GM18907 (cell line): ENCODE results near the gene PRSS38.

Experiments used
- ATAC-seq: cut with Tn5 transposase; IDR thresholded peaks from one replicate; pipeline ENCODE4 v1.9.1; 2021; ENCODE audit warnings: mild to moderate bottlenecking, moderate library complexity; ENCODE audit not compliant: unreplicated experiment

PRSS38 gene

DNA sequence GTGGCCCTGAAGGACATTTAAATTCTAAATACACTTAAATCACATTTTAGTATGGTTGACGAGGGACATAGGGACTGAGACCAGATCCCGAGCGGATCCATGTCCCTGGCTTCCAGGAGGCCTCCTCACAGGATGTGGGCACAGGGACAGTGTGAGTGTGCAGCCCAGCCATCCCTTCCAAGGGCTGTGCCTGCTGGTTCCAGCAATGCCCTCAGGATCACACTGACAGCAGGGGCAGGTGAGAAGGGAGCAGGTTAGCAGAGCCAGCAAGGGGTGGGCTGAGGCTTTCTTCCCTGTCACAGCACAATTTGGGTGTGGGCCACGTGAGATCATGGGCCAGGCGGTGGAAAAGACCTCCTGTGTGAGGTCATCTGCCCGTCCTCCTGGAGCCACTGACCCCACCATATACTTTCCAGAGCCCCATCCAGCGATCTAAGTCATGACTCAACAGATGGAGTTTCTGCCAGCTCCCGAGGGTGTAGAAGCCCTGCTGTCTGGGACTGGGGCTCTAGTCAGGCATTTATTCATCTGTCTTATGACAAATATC lies 37.0 kb upstream of the PRSS38 start:
- ATAC-seq = no peak

DNA sequence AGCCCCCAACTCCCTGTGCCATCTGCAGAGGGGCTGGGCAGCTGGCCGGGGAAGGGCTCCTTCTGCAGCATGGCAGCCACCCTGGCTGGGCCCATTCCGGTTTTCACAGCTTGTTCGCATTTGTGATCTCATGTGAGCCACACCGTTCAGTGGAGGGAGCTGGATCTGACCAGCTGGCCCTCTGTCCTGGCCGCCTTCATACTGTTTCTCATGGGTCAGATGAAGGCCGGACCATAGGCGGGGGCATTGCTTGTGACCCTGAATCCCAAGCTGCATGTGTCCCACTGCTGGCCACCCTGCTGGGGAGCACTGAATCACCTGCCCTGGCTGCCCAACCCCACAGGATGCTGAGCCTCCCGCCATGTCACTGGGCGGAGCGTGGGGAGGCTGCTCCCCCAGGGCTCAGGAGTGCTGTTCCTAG lies 36.4 kb upstream of the PRSS38 start:
- no peak for ATAC-seq

DNA sequence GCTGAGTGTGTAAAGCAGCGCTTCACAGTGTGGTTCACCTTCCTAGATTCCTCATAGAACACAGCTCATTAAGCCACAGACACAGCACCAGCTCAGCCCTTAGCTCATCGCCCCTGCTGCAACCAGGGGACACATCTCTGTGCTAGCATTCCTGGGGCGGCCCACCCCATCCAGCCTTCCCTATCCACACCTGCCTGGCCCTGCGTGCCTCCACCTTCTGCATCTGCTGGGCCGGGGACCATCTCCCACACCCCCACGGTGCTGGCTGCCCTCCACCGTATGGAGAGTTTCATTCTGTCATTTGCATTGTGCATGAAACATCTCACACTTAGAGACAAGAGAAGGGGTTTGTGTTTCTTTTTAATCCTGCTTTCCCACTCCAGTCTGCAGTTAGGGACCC lies 35.8 kb upstream of the PRSS38 start:
- no peak for ATAC-seq

DNA sequence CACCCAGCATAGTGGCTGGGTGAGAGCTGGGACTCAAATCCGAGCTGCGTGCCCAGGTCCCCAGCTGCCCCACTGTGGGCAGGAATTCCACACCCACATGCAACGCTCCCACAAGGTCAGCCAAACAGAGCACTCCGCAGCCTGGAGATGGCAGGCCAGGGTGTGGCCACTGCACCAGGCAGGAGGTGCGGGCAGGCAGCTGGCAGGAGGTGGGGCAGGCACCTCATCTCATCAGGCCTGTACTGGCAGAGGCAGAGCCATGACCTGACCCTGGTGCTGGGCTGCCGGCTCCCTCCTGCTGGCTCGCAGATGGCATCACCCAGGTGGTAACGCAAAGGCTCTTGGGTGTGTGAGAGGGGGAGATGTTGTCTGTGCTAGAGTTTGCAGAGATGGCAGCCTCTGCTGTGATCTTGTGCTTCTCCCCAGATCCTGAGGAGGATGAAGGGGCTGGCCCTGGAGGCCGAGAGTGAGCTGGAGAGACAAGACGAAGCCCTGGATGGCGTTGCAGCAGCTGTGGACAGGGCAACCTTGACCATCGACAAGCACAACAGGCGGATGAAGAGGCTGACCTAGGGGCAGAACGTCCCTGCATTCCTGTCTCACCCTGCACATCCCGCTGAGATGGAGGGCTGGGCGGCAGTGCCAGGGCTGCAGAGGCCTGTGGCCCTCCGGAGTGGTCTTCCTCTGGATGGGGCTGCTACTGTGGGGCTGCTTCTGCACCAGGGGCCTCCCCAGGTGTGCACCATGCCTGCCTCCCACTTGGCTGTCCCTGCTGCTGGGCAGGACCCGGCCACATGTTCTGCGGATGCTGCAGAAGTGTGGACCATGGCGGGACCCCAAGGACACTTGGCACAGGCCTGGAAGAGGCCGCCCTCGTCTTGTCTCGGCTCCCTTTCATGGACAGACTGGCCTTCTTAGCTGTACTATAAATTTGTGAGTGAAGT lies 35.1 kb upstream of the PRSS38 start:
- no peak for ATAC-seq

DNA sequence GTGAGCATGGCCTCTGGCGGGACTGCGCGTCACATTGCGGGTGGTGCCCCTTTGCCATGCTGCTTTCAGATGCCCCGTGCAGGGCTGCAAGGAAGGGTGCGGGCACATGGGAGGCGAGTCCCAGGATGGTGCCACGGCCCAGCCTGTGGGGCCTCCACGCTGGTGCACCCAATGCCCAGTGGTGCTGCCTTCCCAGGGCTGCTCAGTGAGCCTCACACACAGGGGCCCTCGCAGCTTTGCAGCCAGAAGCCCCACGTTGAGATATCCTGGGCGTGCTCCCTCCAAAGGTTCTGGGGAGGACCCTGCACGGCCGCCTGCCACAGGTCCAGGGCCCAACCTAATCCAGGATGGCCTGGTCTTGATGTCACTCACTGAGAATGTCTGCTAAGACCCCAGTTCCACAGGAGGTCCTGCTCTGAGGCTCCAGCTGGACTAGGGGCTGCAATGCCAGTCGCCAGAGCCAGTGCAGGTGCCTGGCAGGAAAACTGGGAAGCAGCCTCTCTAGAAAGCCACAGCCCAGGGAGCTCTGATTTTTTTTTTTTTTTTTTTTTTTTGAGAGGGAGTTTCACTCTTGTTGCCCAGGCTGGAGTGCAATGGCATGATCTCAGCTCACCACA lies 34.1 kb upstream of the PRSS38 start:
- ATAC-seq = no peak

DNA sequence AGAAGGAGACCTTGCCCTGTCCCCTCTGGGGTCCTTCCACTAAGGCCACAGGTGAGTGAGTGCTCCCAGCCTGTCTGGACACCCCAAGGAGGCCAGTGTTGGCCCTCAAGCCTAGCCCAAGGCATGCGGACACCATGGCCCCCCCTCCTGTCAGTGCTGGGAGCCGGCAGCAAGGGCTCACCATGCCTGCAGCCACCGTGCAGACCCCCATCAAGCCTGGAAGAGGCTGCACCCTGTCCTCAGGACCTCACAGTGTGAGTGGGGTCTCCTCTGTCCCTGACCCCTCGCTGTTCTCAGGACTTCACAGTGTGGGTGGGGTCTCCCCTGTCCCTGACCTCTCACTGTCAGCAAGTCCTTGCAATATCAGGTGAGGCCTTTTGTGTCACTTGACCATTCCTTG lies 33.2 kb upstream of the PRSS38 start:
- ATAC-seq = no peak

DNA sequence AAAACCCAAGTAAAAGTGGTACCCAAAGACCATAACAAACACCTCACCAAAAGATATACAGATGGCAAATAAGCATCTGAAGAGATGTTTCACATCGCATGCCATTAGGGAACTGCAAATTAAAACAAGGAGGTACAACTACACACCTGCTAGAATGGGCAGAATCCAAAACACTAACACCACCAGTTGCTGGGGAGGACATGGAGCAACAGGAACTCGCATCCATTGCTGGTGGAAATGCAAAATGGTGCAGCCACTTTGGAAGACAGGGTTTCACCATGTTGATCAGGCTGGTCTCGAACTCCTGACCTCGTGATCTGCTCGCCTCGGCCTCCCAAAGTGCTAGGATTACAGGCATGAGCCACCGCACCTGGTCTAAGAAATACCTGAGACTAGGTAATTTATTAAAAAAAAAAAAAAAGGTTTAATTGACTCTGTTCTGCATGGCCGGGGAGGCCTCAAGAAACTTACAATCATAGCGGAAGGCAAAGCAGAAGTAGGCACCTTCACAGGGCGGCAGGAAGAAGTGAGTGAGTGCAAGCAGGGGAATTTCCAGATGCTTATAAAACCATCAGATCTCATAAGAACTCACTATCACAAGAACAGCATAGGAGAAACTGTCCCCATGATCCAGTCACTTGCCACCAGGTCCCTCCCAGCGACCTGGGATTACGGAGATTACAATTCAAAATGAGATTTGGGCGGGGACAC lies 30.2 kb upstream of the PRSS38 start:
- no peak for ATAC-seq

DNA sequence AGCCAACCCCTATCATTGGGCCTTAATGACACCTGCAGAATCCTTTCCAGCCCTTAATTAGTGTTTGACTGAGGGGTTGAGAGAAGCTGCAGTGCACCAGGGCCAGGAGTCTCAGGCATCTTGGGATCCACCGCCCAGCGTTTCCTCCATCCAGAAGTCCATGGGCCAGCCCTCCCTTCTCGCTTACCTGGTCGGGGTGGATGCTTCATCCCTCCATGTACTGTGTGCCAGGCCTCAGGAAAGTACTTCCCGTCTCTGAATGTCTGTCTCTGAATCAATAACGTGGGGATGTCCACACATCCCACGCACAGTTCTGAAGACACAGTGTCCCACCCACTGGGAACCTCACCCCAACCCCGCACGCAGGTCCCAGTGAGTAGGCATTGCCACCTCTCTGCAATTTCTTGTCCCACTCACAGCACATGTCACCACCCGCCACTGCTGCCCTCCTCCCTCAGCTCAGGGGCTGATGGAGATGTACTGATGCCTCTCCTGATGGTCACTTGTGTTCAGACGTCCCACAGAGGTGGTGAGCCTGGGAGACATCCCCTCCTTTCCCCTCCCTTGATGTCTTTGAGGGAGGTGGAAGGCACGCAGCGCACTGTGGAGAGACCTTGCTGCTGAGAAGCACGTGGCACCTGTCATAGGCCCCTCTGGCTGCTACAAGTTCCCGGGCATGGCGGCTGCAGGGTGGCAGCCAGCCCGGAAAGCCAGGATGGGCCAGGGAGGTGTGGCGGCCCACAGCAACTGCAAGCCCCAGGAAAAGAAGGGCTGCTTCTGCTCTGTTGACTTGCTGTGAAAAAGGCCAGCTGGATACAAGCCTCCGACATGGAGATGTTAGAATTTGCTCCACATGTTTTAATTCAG lies 29.4 kb upstream of the PRSS38 start:
- no peak for ATAC-seq

DNA sequence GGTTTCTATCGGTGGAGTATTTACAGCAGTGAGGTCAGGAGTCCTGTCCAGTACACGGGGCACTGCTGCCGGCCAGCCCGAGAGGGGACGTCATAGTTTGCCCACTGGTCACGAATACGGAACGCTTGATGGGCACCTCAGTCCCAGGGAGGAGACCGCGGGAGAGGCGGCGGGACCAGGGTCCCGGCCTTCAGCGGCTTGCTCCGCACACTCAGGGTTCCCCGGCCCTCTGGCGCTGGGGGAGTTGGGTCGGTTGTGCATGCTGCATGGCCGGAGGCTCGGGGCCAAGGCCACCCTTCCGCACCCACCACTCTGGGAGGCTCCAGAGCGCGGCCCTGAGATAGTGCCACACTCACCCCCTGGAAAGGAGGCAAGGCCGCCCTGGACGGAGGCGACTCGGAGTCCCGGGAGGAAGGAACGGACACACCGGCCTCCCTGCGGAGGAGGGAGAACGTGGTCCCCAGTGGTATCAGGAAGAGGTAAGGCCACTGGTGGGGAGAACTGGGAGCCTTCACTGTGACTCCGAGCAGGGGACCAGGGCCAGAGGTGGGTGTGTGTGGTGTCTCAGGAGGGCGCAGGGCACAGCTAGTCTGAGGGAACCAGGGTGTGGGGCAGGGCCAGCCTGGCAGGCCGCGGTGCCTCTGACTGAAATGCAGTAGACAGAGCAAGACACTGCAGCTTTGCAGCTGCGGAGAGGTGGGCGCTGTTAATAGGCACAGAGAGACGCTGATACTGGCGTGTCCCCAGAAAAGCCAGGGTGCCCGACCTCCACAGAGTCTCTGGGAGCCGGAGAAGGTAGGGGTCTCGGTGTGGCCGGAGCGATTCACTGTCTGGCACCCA lies 28.6 kb upstream of the PRSS38 start:
- peak; percentile 2 for ATAC-seq

DNA sequence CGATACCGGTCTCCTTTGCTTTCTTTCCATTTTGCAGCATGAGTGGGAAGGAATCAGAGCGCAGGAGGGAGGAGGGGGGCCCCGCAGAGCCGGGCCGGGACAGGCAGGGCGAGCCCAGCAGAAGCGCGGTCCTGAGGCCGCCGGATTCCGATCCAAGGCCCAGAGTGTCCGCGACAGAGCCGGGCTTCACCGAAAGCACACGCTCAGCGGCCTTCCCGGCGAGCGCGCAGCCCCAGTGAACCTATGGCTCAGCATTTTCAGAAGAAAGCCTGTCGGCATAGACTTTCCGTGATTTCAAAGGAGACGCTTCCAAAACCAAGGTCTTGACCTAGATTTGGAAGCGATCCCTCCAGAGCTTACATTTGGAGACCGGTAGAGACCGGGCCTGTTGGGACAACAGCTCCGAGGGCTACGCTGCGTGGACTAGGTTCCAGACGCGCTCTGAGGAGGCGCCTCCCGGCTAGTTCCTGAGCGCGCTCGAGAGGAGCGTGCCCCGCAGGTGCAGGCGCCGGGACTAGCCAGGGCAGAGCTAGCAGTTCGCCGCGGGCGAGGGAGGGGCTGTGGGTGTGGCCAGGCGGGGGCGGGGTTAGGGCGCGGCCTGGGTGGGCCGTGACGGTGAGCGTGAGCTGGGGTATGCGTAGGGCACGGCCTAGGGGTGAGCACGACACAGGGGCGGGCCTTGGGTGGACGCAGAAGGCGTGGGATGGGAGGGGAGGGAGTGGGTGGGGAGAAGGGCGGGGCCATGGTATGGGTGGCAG lies 27.8 kb upstream of the PRSS38 start:
- ATAC-seq = peak; percentile 94

DNA sequence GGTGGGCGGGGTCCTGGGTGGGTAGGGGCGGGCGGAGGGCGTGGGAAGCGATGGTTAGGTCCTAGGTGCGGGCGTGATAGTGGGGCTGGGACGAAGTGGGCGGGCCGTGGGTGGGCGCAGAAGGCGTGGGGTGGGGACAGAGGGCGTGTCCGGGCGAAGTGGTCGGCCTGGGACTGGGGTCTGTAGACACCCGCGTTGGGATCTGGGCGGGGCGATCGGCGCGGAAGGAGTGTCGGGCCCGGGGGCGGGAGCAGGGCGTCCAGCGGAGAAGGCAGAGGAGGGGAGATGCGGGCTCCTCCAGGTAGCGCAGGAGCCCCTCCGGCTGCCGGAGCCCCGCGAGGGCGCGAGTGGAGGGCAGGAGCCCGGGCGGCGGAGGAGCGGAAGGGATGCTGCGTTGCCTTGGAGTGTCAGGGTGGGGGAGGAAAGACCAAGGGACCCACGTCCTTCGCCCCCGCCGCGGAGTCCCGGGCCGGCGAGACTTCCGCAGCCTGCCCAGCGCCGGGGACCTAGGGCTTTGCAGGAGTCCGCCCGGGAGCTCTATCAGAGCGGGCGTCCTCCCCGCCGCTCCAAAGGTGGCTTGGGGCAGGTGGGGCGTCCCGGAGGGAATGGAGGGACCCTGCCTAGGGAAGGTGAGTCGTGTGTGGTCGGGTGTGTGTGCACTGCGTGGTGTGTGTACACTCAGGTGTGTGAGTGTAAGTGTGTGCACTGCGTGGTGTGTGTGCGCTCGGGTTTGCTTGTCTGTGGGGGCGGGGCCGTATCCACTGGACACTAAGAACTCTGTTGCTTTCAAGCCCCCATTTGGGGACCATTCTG lies 27.0 kb upstream of the PRSS38 start:
- peak; percentile 61 for ATAC-seq

DNA sequence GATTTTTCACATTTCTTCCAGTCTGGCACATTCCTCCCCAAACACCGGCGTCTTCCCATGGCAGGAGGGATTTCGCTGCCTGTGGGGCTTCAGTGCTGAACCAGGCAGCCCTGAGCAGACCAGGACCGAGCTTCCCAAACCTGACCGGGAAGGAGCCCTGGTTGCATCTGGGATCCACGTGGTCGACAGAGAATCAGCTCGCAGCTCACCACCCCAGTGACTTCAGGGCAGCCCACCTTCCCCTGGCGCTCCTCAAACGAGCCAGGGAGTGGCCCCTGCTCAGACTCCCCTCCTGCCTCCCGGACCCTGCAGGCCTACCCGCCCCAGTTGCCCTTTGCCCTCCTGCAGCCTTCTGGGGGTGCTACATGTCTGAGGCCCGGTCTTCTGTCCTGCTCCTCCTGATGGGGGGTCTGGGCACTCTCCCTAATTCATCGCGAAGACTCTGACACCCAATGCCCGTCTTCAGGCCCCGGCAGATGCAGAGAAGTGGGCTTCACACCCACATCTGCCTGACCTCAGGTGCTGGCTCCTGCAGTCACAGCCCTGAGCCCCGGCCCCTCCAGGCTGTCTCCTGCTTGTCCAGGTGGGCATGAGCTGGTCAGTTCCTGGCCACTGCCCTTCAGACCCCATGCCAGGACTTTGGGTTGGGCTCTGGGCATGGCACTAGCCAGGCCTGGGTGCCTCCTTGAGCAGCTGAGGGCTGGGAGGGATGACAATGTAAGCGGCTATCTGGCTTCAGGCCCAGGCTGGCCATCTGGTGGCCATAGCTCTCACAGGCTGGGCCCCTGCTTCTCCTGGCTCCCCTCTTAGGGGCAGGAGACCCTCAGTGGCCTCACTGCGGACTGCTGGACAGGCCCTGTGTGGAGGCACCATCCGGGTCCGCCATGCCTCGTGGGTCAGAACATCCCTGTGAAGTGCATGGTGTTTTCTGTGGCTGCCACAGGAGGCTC lies 26.1 kb upstream of the PRSS38 start:
- ATAC-seq = no peak

DNA sequence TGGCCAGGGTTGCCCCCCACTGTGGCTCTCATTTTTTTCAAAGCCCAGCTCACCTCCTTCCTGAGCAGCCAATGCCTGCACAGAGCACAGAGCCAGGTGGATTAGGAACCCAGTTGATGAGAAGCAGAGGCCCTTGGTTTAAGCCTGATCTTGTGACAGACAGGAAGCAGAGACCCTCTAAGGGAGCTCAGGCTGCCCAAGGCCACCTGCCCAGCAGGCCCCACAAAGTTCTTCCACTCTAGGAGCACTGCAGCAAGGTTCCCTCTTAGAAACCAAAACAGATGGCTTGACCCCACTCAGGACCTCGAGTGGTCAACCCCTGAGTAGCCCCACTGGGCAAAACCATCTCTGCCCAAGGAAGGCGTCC lies 25.5 kb upstream of the PRSS38 start:
- no peak for ATAC-seq

DNA sequence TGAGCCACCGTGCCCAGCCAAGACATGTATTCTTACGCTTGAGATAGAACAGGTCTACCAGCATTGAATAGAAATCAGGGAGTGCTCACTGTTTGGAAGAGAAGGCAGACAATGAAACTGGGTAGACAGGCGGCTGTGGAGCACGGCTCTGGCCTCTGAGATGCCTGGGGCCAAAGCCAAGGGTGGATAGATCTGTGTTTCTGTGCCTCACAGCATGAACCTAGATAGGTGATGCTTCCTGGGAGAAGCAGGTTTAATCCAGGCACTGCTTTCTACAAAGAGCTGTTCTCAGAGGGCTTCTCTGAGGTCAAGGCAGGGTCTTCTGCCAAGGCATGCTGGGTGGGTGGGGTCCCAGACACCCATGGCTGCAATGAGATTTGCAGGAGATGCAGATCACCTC lies 24.6 kb upstream of the PRSS38 start:
- no peak for ATAC-seq

DNA sequence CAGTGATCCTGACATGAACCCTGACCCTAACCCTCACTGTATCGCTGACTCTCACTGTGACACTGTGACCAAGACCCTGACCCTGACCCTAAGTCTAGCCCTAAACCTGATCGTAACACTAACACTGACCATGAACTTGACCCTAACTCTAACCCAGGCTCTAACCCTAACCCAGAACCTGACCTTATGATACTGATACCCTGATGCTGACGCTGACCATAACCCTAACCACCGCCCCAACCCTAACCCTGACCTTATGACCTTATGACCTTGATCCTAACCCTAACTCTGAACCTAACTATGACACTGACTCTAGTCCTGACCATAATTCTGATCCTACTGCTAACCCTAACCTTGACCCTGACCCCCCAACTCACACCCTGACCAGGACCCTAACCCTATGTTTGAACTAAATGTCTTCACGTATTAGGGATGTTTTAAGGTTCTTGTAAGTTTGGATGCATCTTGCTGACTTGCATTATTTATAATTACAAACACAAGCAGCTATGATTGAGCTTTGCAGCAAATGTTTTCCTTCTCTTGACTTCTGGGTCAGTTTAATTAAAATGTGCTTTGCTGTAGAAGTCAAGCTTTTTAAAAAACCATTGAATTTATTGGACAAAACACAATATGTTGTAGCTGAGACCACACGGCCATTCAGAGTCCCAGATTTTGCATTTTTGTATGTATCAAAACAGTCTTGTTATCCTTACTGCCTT lies 23.9 kb upstream of the PRSS38 start:
- ATAC-seq = no peak
